ENCODE results near the gene ANTKMT.

The ANTKMT gene

GRCh38 chr16:675884-676564 is 44.9 kb upstream of the ANTKMT start:
- no peak overlapping the region for H2AFZ ChIP-seq (ENCODE audit: low read depth, low read length)
- no peak overlapping the region for H3K9ac ChIP-seq (ENCODE audit: low read length)
- no peak overlapping the region for H3K27ac ChIP-seq (ENCODE audit: low read length)
- H3K36me3 ChIP-seq (replicated peaks; ENCODE audit: low read depth, low read length): peaks cover 11% of the 10 kb centered on the region
- peaks cover 2% of the 10 kb centered on the region for H3K4me1 ChIP-seq (ENCODE audit: low read length)
- H3K9me3 ChIP-seq (ENCODE audit: insufficient read depth, low read length): no peaks in the 10 kb centered on the region
- H3K4me2 ChIP-seq (ENCODE audit: low read length): no peak overlapping the region
- peaks cover 7% of the 10 kb centered on the region for H3K79me2 ChIP-seq (ENCODE audit: low read length)
- H3K4me3 ChIP-seq (ENCODE audit: low read length): no peak overlapping the region; the same call in 1 of the 2 replicates
- no peaks in the 10 kb centered on the region for H3K27me3 ChIP-seq (ENCODE audit: low read depth, low read length)
- TF ChIP-seq CTCF (IDR thresholded peaks at IDR 0.05; ENCODE audit: low read depth, low read length): no peak
- TF ChIP-seq EZH2phosphoT487 (IDR thresholded peaks at IDR 0.05; ENCODE audit: low read depth): no peak
- H4K20me1 ChIP-seq (ENCODE audit: insufficient read depth, low read length): no peaks in the 10 kb centered on the region

- H4K20me1 ChIP-seq (ENCODE audit: insufficient read depth, low read length): 0 out of 2 replicates have a peak, but pooled peaks cover 4% of the 10 kb centered on the region
- no peak overlapping the region for H3K9ac ChIP-seq (ENCODE audit: low read length)
- no peaks in the 10 kb centered on the region for H3K9me3 ChIP-seq (ENCODE audit: insufficient read depth, low read length)
- TF ChIP-seq EZH2phosphoT487 (IDR thresholded peaks at IDR 0.05; ENCODE audit: low read depth) (no peak), CTCF (IDR thresholded peaks at IDR 0.05; ENCODE audit: low read depth, low read length) (no peak)
- peaks cover 7% of the 10 kb centered on the region for H3K4me1 ChIP-seq (ENCODE audit: low read length)
- no peaks in the 10 kb centered on the region for H3K27me3 ChIP-seq (ENCODE audit: low read depth, low read length)
- no peak overlapping the region for H3K4me2 ChIP-seq (ENCODE audit: low read length)
- H3K27ac ChIP-seq (ENCODE audit: low read length): no peak overlapping the region
- H3K4me3 ChIP-seq (ENCODE audit: low read length): no peak overlapping the region
- peaks cover 12% of the 10 kb centered on the region for H3K79me2 ChIP-seq (ENCODE audit: low read length)
- H3K36me3 ChIP-seq (replicated peaks; ENCODE audit: low read depth, low read length): peaks cover 16% of the 10 kb centered on the region
- no peak overlapping the region for H2AFZ ChIP-seq (ENCODE audit: low read depth, low read length)
Measured at GRCh38 chr16:676565-676902, 44.4 kb upstream of the ANTKMT start.

GRCh38 chr16:676913-677312 is 44.0 kb upstream of the ANTKMT start:
- H3K4me1 ChIP-seq (ENCODE audit: low read length): peaks cover 9% of the 10 kb centered on the region
- no peak overlapping the region for H3K4me3 ChIP-seq (ENCODE audit: low read length)
- no peak overlapping the region for H3K9ac ChIP-seq (ENCODE audit: low read length)
- H2AFZ ChIP-seq (ENCODE audit: low read depth, low read length): no peak overlapping the region
- no peak overlapping the region for H3K27ac ChIP-seq (ENCODE audit: low read length)
- H4K20me1 ChIP-seq (ENCODE audit: insufficient read depth, low read length): 0 out of 2 replicates have a peak, but pooled peaks cover 4% of the 10 kb centered on the region
- H3K9me3 ChIP-seq (ENCODE audit: insufficient read depth, low read length): no peaks in the 10 kb centered on the region
- peaks cover 16% of the 10 kb centered on the region for H3K79me2 ChIP-seq (ENCODE audit: low read length)
- TF ChIP-seq CTCF (IDR thresholded peaks at IDR 0.05; ENCODE audit: low read depth, low read length) (no peak), EZH2phosphoT487 (IDR thresholded peaks at IDR 0.05; ENCODE audit: low read depth) (no peak)
- no peaks in the 10 kb centered on the region for H3K27me3 ChIP-seq (ENCODE audit: low read depth, low read length)
- peaks cover 20% of the 10 kb centered on the region for H3K36me3 ChIP-seq (replicated peaks; ENCODE audit: low read depth, low read length)
- no peak overlapping the region for H3K4me2 ChIP-seq (ENCODE audit: low read length)

- H3K4me1 ChIP-seq (ENCODE audit: low read length): peaks cover 9% of the 10 kb centered on the region
- H3K27ac ChIP-seq (ENCODE audit: low read length): no peak overlapping the region
- no peak overlapping the region for H3K4me3 ChIP-seq (ENCODE audit: low read length)
- H3K4me2 ChIP-seq (ENCODE audit: low read length): no peak overlapping the region
- no peak overlapping the region for H3K9ac ChIP-seq (ENCODE audit: low read length)
- no peaks in the 10 kb centered on the region for H3K27me3 ChIP-seq (ENCODE audit: low read depth, low read length)
- TF ChIP-seq CTCF (IDR thresholded peaks at IDR 0.05; ENCODE audit: low read depth, low read length) (no peak), EZH2phosphoT487 (IDR thresholded peaks at IDR 0.05; ENCODE audit: low read depth) (no peak)
- H3K79me2 ChIP-seq (ENCODE audit: low read length): peaks cover 22% of the 10 kb centered on the region
- peaks cover 20% of the 10 kb centered on the region for H3K36me3 ChIP-seq (replicated peaks; ENCODE audit: low read depth, low read length)
- H2AFZ ChIP-seq (ENCODE audit: low read depth, low read length): no peak overlapping the region
- no peaks in the 10 kb centered on the region for H3K9me3 ChIP-seq (ENCODE audit: insufficient read depth, low read length)
- H4K20me1 ChIP-seq (ENCODE audit: insufficient read depth, low read length): 0 out of 2 replicates have a peak, but pooled peaks cover 4% of the 10 kb centered on the region
Measured at GRCh38 chr16:677316-678190, 43.4 kb upstream of the ANTKMT start.

Measured in OCI-LY3 (cell line).